ENCODE data around the gene EPB41.
"Not testable (repeated sequence)": the region's sequence is repeated elsewhere in the genome, so short reads cannot be mapped to it uniquely, and the experiment has no call there.

- TF ChIP-seq CTCF (IDR thresholded peaks at IDR 0.05; ENCODE audit: low read depth, low read length, missing input control); YY1 (IDR thresholded peaks at IDR 0.05); TAF1 (conservative IDR thresholded peaks at IDR 0.05); MAX (IDR thresholded peaks at IDR 0.05); GABPA (IDR thresholded peaks at IDR 0.05 in 1 of 2, conservative IDR thresholded peaks at IDR 0.05 in 1 of 2); NR2F2 (IDR thresholded peaks at IDR 0.05): not testable (repeated sequence)
Measured at GRCh38 chr1:28962114-28962831, 47.9 kb downstream of the EPB41 start.

Data from liver (tissue), 3 donors.